Measurements from ENCODE around the gene INO80D.

Gene INO80D

GRCh38 chr2:206095536-206096332 lies 9.8 kb upstream of the INO80D start:
- no peak overlapping the region for H3K9ac ChIP-seq (ENCODE audit: low read length)

GRCh38 chr2:206092297-206092696 lies 6.3 kb upstream of the INO80D start:
- H3F3A ChIP-seq (ENCODE audit: insufficient read depth, low read length), result no peaks in the 10 kb centered on the region
- TF ChIP-seq CTCF (IDR thresholded peaks at IDR 0.05; ENCODE audit: low read length) (no peak), EZH2 (IDR thresholded peaks at IDR 0.05; ENCODE audit: borderline replicate concordance, low read length) (no peak)
- peaks cover 10% of the 10 kb centered on the region for H3K79me2 ChIP-seq (ENCODE audit: insufficient read depth, low read length)
- H3K4me2 ChIP-seq (ENCODE audit: low read length), result no peak overlapping the region
- H3K9me3 ChIP-seq (ENCODE audit: low read length), result no peaks in the 10 kb centered on the region
- no peak overlapping the region for H3K27ac ChIP-seq (ENCODE audit: low read depth, low read length, poor library complexity, severe bottlenecking)
- no peaks in the 10 kb centered on the region for H3K9me2 ChIP-seq (ENCODE audit: low read depth, low read length)
- H2AFZ ChIP-seq (ENCODE audit: low read length), result no peak overlapping the region
- peaks cover 9% of the 10 kb centered on the region for H3K4me1 ChIP-seq (ENCODE audit: insufficient read depth, low read length, severe bottlenecking)
- H3K36me3 ChIP-seq (ENCODE audit: insufficient read depth, low read length), result no peaks in the 10 kb centered on the region; the same call in 1 of the 2 replicates
- H3K27me3 ChIP-seq (ENCODE audit: insufficient read depth, low read length), result no peaks in the 10 kb centered on the region
- H3K4me3 ChIP-seq (ENCODE audit: low read depth, low read length, poor library complexity, severe bottlenecking), result no peak overlapping the region
- H4K20me1 ChIP-seq (ENCODE audit: insufficient read depth, low read length), result no peaks in the 10 kb centered on the region
- H3K9ac ChIP-seq (ENCODE audit: low read length), result no peak overlapping the region

More at GRCh38 chr2:206095536-206096332, 9.8 kb upstream of the INO80D start:
- Histone ChIP-seq H3K9me3 (ENCODE audit: low read length) (no peaks in the 10 kb centered on the region), H3K4me1 (ENCODE audit: insufficient read depth, low read length, severe bottlenecking) (peaks cover 6% of the 10 kb centered on the region), H3K9me2 (ENCODE audit: low read depth, low read length) (no peaks in the 10 kb centered on the region), H2AFZ (ENCODE audit: low read length) (no peak overlapping the region), H4K20me1 (ENCODE audit: insufficient read depth, low read length) (no peaks in the 10 kb centered on the region), H3K4me2 (ENCODE audit: low read length) (no peak overlapping the region), H3K4me3 (ENCODE audit: low read depth, low read length, poor library complexity, severe bottlenecking) (no peak overlapping the region), H3K36me3 (ENCODE audit: insufficient read depth, low read length) (no peaks in the 10 kb centered on the region), H3K79me2 (ENCODE audit: insufficient read depth, low read length) (no peaks in the 10 kb centered on the region), H3K27ac (ENCODE audit: low read depth, low read length, poor library complexity, severe bottlenecking) (no peak overlapping the region), H3K27me3 (ENCODE audit: insufficient read depth, low read length) (no peaks in the 10 kb centered on the region), H3F3A (ENCODE audit: insufficient read depth, low read length) (no peaks in the 10 kb centered on the region)
- no peak for TF ChIP-seq EZH2 (IDR thresholded peaks at IDR 0.05; ENCODE audit: borderline replicate concordance, low read length)
- no peak for TF ChIP-seq CTCF (IDR thresholded peaks at IDR 0.05; ENCODE audit: low read length)

GRCh38 chr2:206088248-206088647 lies 2.3 kb upstream of the INO80D start:
- peaks cover 39% of the 10 kb centered on the region for H3K79me2 ChIP-seq (ENCODE audit: insufficient read depth, low read length)
- H3K9me3 ChIP-seq (ENCODE audit: low read length), result no peaks in the 10 kb centered on the region
- H3K4me1 ChIP-seq (ENCODE audit: insufficient read depth, low read length, severe bottlenecking), result peaks cover 22% of the 10 kb centered on the region
- H3K9ac ChIP-seq (ENCODE audit: low read length), result no peak overlapping the region
- H3K4me2 ChIP-seq (ENCODE audit: low read length), result no peak overlapping the region
- H3K27me3 ChIP-seq (ENCODE audit: insufficient read depth, low read length), result no peaks in the 10 kb centered on the region
- TF ChIP-seq EZH2 (IDR thresholded peaks at IDR 0.05; ENCODE audit: borderline replicate concordance, low read length) (no peak), CTCF (IDR thresholded peaks at IDR 0.05; ENCODE audit: low read length) (no peak)
- no peaks in the 10 kb centered on the region for H4K20me1 ChIP-seq (ENCODE audit: insufficient read depth, low read length)
- no peaks in the 10 kb centered on the region for H3F3A ChIP-seq (ENCODE audit: insufficient read depth, low read length)
- H3K36me3 ChIP-seq (ENCODE audit: insufficient read depth, low read length), result no peaks in the 10 kb centered on the region; the same call in 1 of the 2 replicates
- H3K9me2 ChIP-seq (ENCODE audit: low read depth, low read length), result no peaks in the 10 kb centered on the region
- H2AFZ ChIP-seq (ENCODE audit: low read length), result no peak overlapping the region
- H3K4me3 ChIP-seq (ENCODE audit: low read depth, low read length, poor library complexity, severe bottlenecking), result no peak overlapping the region
- H3K27ac ChIP-seq (ENCODE audit: low read depth, low read length, poor library complexity, severe bottlenecking), result no peak overlapping the region
